Measurements from ENCODE around the gene MGARP.

MGARP gene

GRCh38 chr4:139295206-139295941, 15.3 kb upstream of the MGARP start:
- no peaks in the 10 kb centered on the region for H3K27me3 ChIP-seq
- no peaks in the 10 kb centered on the region for H3K9me3 ChIP-seq
- TF ChIP-seq Cebpa-rat (IDR thresholded peaks at IDR 0.05): no peak
- H3K27ac ChIP-seq: peak overlapping the region; percentile 93
- H3K4me1 ChIP-seq: peaks cover 39% of the 10 kb centered on the region
- H4K20me1 ChIP-seq: no peaks in the 10 kb centered on the region
- H3K4me3 ChIP-seq: peak overlapping the region; percentile 82
- H3K36me3 ChIP-seq: peaks cover 39% of the 10 kb centered on the region
- peak overlapping the region; percentile 94 for H3K9ac ChIP-seq
- H3K4me2 ChIP-seq: peak overlapping the region; percentile 82

DNA sequence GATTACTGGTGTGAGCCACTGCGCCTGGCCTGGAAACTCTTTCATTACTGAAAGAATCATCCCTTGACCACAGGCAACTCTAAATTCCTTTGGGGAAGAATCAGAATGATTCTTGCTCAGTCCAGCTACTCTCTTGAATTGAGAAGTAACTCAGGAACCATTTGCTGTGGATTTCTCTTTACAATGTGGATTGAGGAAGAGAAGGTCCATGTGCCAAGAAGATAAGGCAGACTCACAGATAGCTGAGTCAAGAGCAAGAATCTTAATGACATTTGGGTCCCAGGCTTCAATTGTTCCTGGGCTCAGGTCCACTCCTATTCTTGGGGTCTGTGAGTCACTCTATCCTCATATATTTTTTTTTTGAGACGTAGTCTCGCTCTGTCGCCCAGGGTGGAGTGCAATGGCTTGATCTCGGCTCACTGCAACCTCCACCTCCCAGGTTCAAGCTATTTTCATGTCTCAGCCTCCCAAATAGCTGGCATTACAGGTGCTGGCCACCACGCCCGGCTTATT, 6.2 kb upstream of the MGARP start:
- Histone ChIP-seq H3K36me3 (peaks cover 39% of the 10 kb centered on the region), H3K27me3 (no peaks in the 10 kb centered on the region), H3K27ac (no peak overlapping the region), H3K9me3 (peaks cover 10% of the 10 kb centered on the region), H3K4me1 (peaks cover 6% of the 10 kb centered on the region; the same call in 1 of the 2 replicates), H4K20me1 (no peaks in the 10 kb centered on the region), H3K9ac (no peak overlapping the region), H3K4me2 (no peak overlapping the region), H3K4me3 (no peak overlapping the region)
- no peak for TF ChIP-seq Cebpa-rat (IDR thresholded peaks at IDR 0.05)

- H4K20me1 ChIP-seq: no peaks in the 10 kb centered on the region
- H3K9me3 ChIP-seq: peaks cover 26% of the 10 kb centered on the region
- no peaks in the 10 kb centered on the region for H3K27me3 ChIP-seq
- H3K4me1 ChIP-seq: peaks cover 6% of the 10 kb centered on the region; the same call in 1 of the 2 replicates
- no peak overlapping the region for H3K4me3 ChIP-seq
- no peak for TF ChIP-seq Cebpa-rat (IDR thresholded peaks at IDR 0.05)
- no peak overlapping the region for H3K9ac ChIP-seq
- H3K27ac ChIP-seq: no peak overlapping the region
- peaks cover 7% of the 10 kb centered on the region; the same call in 1 of the 2 replicates for H3K36me3 ChIP-seq
- no peak overlapping the region for H3K4me2 ChIP-seq
Observed at GRCh38 chr4:139282721-139283075, 2.7 kb upstream of the MGARP start.

GRCh38 chr4:139282065-139282720, 2.2 kb upstream of the MGARP start:
- Histone ChIP-seq H3K27me3 (no peaks in the 10 kb centered on the region), H4K20me1 (no peaks in the 10 kb centered on the region), H3K9ac (no peak overlapping the region), H3K9me3 (peaks cover 26% of the 10 kb centered on the region), H3K4me2 (no peak overlapping the region), H3K4me1 (peaks cover 6% of the 10 kb centered on the region; the same call in 1 of the 2 replicates), H3K4me3 (no peak overlapping the region), H3K36me3 (peaks cover 7% of the 10 kb centered on the region; the same call in 1 of the 2 replicates), H3K27ac (no peak overlapping the region)
- TF ChIP-seq Cebpa-rat (IDR thresholded peaks at IDR 0.05): no peak

- no peak overlapping the region for H3K4me3 ChIP-seq
- H3K4me2 ChIP-seq: no peak overlapping the region
- H3K9ac ChIP-seq: no peak overlapping the region
Observed at GRCh38 chr4:139278912-139279759, 889 bp downstream of the MGARP start.

GRCh38 chr4:139278485-139278884, 1.5 kb downstream of the MGARP start:
- peaks cover 3% of the 10 kb centered on the region; the same call in 1 of the 2 replicates for H3K4me1 ChIP-seq
- peaks cover 16% of the 10 kb centered on the region for H3K9me3 ChIP-seq
- H3K4me3 ChIP-seq: no peak overlapping the region
- no peak overlapping the region for H3K27ac ChIP-seq
- no peaks in the 10 kb centered on the region for H3K27me3 ChIP-seq
- TF ChIP-seq Cebpa-rat (IDR thresholded peaks at IDR 0.05): no peak
- no peaks in the 10 kb centered on the region for H3K36me3 ChIP-seq
- H4K20me1 ChIP-seq: no peaks in the 10 kb centered on the region
- H3K9ac ChIP-seq: no peak overlapping the region
- H3K4me2 ChIP-seq: no peak overlapping the region

More at GRCh38 chr4:139278912-139279759, 889 bp downstream of the MGARP start:
- Histone ChIP-seq H4K20me1 (no peaks in the 10 kb centered on the region), H3K36me3 (no peaks in the 10 kb centered on the region), H3K27me3 (no peaks in the 10 kb centered on the region), H3K27ac (no peak overlapping the region), H3K4me1 (peaks cover 6% of the 10 kb centered on the region; the same call in 1 of the 2 replicates), H3K9me3 (peaks cover 16% of the 10 kb centered on the region)
- TF ChIP-seq Cebpa-rat (IDR thresholded peaks at IDR 0.05): no peak

GRCh38 chr4:139275281-139275735, 4.7 kb downstream of the MGARP start:
- H3K27ac ChIP-seq: no peak overlapping the region

DNA sequence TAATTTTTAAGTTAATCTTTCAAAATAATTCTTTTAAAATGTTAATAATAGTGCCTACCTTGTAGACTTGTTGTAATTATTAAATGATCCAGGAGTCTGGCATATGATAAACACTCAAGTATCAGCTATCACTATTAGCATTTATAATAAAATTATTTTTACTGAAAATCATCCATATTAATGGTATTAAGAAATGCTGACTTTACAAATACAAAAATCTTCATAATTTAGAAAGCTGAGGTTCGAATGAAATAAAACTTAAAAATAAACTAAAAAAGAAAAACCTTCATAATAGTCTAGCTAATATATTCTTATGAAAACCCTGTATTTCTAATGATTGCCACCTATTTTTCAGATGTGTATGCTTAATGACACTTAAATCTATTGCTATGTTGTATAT, 5.2 kb downstream of the MGARP start:
- no peak for TF ChIP-seq Cebpa-rat (IDR thresholded peaks at IDR 0.05)
- Histone ChIP-seq H3K27ac (no peak overlapping the region), H3K4me3 (no peak overlapping the region), H3K9ac (no peak overlapping the region), H3K27me3 (no peaks in the 10 kb centered on the region), H3K4me2 (no peak overlapping the region), H4K20me1 (no peaks in the 10 kb centered on the region), H3K36me3 (no peaks in the 10 kb centered on the region), H3K9me3 (peaks cover 12% of the 10 kb centered on the region), H3K4me1 (no peaks in the 10 kb centered on the region)

More at GRCh38 chr4:139275281-139275735, 4.7 kb downstream of the MGARP start:
- TF ChIP-seq Cebpa-rat (IDR thresholded peaks at IDR 0.05): no peak
- H3K4me2 ChIP-seq: no peak overlapping the region
- H3K9ac ChIP-seq: no peak overlapping the region
- peaks cover 16% of the 10 kb centered on the region for H3K9me3 ChIP-seq
- no peak overlapping the region for H3K4me3 ChIP-seq
- no peaks in the 10 kb centered on the region for H4K20me1 ChIP-seq
- H3K36me3 ChIP-seq: no peaks in the 10 kb centered on the region
- no peaks in the 10 kb centered on the region for H3K27me3 ChIP-seq
- H3K4me1 ChIP-seq: no peaks in the 10 kb centered on the region

- Histone ChIP-seq H3K9ac (no peak overlapping the region), H3K4me2 (no peak overlapping the region), H4K20me1 (no peaks in the 10 kb centered on the region), H3K27ac (no peak overlapping the region), H3K9me3 (peaks cover 2% of the 10 kb centered on the region), H3K36me3 (no peaks in the 10 kb centered on the region), H3K27me3 (no peaks in the 10 kb centered on the region), H3K4me3 (no peak overlapping the region), H3K4me1 (no peaks in the 10 kb centered on the region)
- no peak for TF ChIP-seq Cebpa-rat (IDR thresholded peaks at IDR 0.05)
Observed at GRCh38 chr4:139273835-139274234, 6.2 kb downstream of the MGARP start.

Data from BLaER1 (cell line).